HG03045 (cell line): ENCODE results near the gene OPN5.
"Not testable (repeated sequence)": the region's sequence is repeated elsewhere in the genome, so short reads cannot be mapped to it uniquely, and the experiment has no call there.

Experiments
- ATAC-seq: cut with Tn5 transposase; IDR thresholded peaks from one replicate; pipeline ENCODE4 v1.9.1; 2021; ENCODE audit warnings: mild to moderate bottlenecking, moderate library complexity; ENCODE audit not compliant: unreplicated experiment

OPN5 gene, protein sequence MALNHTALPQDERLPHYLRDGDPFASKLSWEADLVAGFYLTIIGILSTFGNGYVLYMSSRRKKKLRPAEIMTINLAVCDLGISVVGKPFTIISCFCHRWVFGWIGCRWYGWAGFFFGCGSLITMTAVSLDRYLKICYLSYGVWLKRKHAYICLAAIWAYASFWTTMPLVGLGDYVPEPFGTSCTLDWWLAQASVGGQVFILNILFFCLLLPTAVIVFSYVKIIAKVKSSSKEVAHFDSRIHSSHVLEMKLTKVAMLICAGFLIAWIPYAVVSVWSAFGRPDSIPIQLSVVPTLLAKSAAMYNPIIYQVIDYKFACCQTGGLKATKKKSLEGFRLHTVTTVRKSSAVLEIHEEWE

DNA sequence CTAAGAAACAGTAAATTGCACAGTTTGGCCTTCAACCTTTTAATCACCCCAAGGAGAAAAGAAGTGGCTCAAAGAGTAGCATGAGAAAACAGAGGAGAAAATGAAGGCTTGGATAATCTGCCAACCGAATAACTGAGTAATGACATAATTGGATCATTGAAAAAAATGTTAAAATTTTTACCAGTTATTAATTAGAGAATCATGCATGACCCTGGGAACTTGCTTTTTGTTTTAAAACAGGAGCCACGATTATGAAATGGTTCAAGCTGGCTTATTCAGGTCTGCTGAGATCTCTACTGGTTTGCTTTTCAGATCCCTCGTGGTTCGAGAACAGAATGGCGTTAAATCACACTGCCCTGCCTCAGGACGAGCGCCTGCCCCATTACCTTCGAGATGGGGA is at the start of gene OPN5:
Gene OPN5, plus strand, starts transcription at position 301 of the 400 bp plus-strand sequence. Its CDS starts 35 bp downstream, at position 336.
- ATAC-seq: no peak

GRCh38 chr6:47733879-47734558 is 47.8 kb upstream of the OPN5 start:
- no peak for ATAC-seq

DNA sequence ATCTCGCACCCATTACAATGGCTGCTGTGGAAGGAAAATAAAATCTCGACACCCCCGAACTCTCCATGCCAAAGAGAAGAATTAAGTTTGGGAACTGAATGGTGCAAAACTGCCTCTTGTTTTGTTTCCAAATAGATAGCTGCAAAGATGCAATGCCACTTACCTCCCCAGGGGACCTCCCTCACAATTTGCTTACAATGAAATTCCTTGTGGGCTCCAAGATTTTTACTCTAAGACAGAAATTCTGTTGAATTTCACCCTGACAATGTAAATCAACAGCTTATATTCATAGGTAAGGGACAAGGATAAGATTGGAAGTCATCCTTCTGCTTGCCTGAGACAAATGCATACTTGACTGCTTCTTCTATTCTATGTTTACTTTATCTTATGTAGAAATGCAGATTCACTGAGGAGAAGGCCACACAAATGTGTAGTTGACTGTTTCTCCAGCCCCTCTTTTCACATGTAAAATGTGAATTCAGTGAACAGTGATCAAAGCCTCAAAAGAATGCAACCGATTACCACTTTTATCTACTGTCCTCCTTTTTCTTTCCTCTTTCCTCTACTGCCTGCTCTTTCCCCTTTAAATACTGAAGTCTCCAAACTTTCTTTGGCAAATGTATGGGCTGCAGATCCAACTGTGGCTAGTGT is 46.9 kb upstream of the OPN5 start:
- no peak for ATAC-seq

GRCh38 chr6:47736083-47736700 is 45.6 kb upstream of the OPN5 start:
- ATAC-seq: no peak

- no peak for ATAC-seq
These were observed 44.4 kb upstream of the OPN5 start for GRCh38 chr6:47737406-47737805.

DNA sequence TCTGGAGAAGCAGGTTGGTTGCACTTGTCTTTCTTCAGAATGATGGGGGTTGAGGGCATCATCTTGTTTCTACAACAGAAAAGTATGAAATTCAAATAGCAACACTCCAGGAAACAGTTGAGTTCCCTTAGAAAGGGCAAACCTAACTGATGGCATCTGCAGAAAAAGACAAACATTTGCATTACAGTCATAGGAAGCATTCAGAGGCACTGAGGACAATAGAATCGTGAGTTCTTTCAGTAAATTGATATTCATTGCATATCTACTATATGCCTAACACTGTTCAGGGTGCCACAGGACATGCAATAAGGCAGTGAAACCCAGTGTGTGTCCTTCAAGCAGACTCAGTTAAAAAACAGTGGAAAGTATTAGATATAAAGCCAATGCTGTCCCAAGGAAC is 41.1 kb upstream of the OPN5 start:
- ATAC-seq: no peak

- ATAC-seq: no peak
These were observed 40.0 kb upstream of the OPN5 start for GRCh38 chr6:47741807-47742206.

- no peak for ATAC-seq
These were observed 38.1 kb upstream of the OPN5 start for GRCh38 chr6:47743744-47744143.

DNA sequence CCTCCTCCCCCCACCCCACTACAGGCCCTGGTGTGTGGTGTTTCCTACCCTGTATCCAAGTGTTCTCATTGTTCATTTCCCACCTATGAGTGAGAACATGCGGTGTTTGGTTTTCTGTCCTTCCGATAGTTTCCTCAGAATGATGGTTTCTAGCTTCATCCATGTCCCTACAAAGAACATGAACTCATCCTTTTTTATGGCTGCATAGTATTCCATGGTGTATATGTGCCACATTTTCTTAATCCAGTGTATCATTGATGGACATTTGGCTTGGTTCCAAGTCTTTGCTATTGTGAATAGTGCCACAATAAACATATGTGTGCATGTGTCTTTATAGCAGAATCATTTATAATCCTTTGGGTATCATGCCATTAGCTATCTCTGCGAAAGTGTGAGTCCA is 36.6 kb upstream of the OPN5 start:
- not testable (repeated sequence) for ATAC-seq

DNA sequence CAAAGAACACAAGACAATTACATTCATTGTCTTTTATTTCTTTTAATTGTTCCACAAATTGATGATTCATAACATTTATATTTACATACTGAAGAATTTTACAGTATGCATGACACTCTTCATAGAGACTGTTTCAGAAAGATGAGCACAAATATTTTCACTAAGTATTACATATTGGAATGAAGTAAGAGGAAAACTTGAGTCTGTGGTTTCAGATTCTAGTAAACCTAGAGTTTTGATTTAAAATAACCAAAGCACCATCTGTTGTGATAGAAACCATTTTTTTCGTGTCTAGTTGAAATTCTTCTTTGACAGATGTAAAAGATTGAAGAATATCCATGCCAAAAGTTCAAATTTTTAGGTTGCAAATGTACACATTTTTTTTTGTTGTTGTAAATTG is 32.1 kb upstream of the OPN5 start:
- ATAC-seq: no peak

GRCh38 chr6:47752801-47753200 is 29.0 kb upstream of the OPN5 start:
- ATAC-seq: no peak

DNA sequence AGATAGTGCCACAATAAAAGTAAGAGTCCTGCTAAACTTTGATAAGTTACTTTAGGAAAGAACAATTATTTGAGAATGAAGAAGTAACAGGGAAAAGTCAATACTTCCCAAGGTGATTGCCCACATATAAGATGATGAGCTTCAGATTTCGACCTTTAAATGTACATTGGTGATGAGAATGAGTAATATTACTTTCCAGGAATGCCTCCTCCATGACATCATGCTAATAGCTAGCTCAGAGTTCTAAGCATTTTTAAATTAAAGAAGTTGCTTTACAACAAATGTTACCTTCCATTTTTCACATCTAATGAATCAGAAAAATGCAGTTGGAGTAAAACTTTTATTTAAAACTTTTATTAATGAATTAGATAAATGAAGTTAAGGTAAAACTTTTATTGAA is 22.5 kb upstream of the OPN5 start:
- ATAC-seq: no peak

- ATAC-seq: no peak
These were observed 19.3 kb upstream of the OPN5 start for GRCh38 chr6:47762502-47762901.

DNA sequence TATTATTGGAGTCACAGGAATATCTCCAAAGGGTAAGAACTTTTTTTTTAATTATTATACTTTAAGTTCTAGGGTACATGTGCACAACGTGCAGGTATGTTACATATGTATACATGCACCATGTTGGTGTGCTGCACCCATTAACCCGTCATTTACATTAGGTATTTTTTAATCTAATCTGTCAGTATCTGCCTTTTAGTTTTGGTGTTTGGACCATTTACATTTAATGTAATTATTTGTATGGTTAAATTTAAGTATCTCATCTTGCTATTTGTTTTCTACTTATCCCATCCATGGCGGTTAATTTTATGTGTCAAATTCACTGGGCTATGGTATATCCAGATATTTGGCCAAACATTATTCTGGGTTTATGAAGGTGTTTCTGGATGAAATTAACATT is 15.4 kb upstream of the OPN5 start:
- ATAC-seq: no peak

DNA sequence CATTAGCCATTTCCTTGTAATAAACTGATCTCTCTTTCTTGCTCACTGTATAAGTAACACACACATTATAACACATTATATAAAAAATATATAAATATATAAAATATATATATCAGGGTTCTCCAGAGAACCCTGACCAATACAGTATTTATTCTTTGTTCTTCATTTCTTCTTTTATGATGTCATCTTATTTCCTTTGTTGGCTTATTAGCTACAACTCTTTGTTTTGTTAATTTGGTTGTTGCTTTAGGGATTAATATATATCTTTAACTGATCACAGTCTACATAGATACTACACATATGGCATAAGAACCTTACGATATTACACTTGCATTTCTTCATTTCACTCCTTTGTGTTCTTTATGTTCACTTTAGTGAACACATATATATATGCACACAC is 14.7 kb upstream of the OPN5 start:
- ATAC-seq: no peak

DNA sequence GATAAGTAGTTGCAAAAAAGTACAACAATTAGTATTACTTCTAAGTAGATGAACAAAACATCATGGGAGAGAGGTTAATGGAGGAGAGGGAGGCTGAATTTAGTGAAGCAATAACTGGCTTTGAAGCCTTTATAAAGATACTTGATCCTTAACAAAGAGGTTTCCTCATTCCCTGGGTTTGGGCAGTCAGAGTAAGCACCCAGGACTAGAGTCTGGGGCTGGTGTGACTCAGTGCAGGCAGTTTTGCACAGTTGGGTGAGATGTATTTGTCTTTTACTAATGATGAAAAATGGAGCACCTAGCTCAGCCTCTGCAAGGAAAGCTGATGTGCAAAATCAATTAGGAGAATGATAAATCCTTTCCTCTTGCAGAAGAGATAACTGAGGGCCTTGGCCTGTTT is 11.8 kb upstream of the OPN5 start:
- ATAC-seq: no peak

DNA sequence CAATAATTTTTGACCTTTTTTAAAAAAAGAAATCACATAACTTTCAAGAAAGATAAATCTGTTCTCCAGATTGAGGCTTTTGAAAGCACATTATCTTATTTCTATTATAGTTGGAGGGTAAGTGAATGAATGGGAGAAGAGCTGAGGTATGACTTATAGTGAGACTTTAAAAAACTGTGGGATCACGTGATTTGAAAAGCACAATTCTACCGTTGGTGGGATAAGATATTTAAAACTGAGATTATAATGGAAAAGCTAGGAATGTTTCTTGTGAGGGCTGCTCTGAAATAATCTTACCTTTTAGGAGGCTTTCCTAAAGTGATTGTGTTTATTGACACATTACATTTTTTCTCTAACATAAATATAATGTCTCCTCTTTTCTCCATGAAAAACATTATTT is 9.5 kb upstream of the OPN5 start:
- ATAC-seq: no peak

DNA sequence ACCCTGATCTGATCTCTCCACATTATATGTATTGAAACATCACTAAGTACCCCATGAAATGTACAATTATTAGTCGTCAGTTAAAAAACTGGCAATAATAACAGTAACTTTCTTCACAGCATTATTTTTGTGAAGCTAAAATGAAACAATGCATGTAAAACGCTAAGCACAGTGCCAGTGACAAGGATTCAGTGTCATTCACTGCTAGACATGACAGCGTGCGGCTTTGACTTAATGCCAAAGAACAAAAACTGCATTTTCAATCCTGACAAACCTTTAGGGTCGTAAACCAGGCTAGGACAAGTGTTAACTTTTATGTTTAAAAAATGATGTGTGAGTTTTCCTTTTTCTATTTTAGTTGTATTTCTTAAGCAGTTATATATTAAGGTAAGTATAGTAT is 8.8 kb upstream of the OPN5 start:
- no peak for ATAC-seq

DNA sequence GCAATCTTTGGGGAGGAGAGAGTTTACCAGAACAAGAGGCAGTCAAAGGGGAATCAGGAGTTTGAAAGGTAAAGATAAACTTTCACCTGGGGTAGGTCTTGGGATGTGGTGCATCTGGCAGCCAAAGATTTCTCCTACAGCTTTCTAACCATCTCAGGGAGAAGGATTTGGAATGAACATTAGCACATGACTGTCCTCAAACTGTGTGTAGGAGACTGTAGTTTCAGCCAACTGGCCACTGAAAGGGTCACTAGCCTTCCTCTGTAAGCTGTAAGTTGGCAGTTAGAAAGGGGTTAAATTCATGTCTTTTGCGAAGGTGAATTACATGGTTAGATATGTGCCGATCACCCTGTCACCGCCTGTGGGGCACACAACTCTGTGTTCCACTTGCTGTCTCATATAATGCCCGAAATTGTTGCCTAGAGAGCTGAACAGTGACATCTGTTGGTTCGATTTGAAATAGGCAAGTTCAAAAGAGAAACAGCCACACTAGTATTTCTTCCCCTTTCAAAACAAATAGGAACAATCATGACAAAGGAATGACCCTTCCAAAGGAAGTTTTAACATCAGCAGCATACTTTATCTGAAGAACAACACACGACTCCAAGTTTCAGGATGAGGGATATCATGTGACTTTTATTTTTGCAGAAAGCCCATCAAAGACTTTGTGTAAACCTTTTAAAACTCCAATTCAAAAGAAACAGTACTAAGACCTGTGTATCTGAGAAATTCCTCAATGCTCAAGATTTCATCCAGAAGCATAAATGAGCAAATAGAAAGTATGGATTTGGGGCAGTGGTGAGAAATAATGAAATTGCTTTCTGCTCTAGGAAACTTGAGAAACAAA is 1.1 kb upstream of the OPN5 start:
- ATAC-seq: peak; percentile 79

- ATAC-seq: no peak
These were observed 3.4 kb downstream of the OPN5 start for GRCh38 chr6:47785182-47785581.
